Nucleus accumbens (tissue), 56 donors: ENCODE measurements around the gene CYP51A1.
"Not testable (repeated sequence)": the region's sequence is repeated elsewhere in the genome, so short reads cannot be mapped to it uniquely, and the experiment has no call there.

Experiments
- DNase-seq, 56 donors: peaks; one replicate each; lab custom pipeline; 2025; lab: John Stamatoyannopoulos, UW

The CYP51A1 gene

GRCh38 chr7:92134271-92135051, at the start of gene CYP51A1:
Gene CYP51A1, minus strand, starts transcription at chr7:92134477. Its CDS starts 113 bp downstream, at chr7:92134364.
- DNase-seq: peak; percentile 44 to 97 (median 90)

GRCh38 chr7:92178928-92179924, 44.9 kb upstream of the CYP51A1 start, which contains the start of gene LRRD1:
Gene LRRD1, minus strand, starts transcription at chr7:92179142. Its CDS starts 13,940 bp downstream, at chr7:92165202.
- DNase-seq: peak; percentile 12 to 92 (median 78)

GRCh38 chr7:92177362-92177761, 43.1 kb upstream of the CYP51A1 start:
- DNase-seq: no peak

- DNase-seq: not testable (repeated sequence)
Observed at GRCh38 chr7:92169529-92169928, 35.3 kb upstream of the CYP51A1 start.

GRCh38 chr7:92161271-92161670, 27.0 kb upstream of the CYP51A1 start:
- DNase-seq: no peak

- DNase-seq: no peak
Observed at GRCh38 chr7:92158660-92159575, 24.6 kb upstream of the CYP51A1 start.

- no peak for DNase-seq
Observed at GRCh38 chr7:92156990-92157389, 22.7 kb upstream of the CYP51A1 start.

- DNase-seq: no peak
Observed at GRCh38 chr7:92155108-92155739, 20.9 kb upstream of the CYP51A1 start.

GRCh38 chr7:92150450-92151017, 16.3 kb upstream of the CYP51A1 start:
- DNase-seq: no peak

GRCh38 chr7:92149736-92150239, 15.5 kb upstream of the CYP51A1 start:
- DNase-seq: no peak

GRCh38 chr7:92143192-92143880, 9.1 kb upstream of the CYP51A1 start:
- not testable (repeated sequence) for DNase-seq

- not testable (repeated sequence) for DNase-seq
Observed at GRCh38 chr7:92142791-92143190, 8.5 kb upstream of the CYP51A1 start.

GRCh38 chr7:92141161-92141560, 6.9 kb upstream of the CYP51A1 start:
- no peak for DNase-seq

- no peak for DNase-seq
Observed at GRCh38 chr7:92137557-92137956, 3.3 kb upstream of the CYP51A1 start.

GRCh38 chr7:92135052-92135889, 994 bp upstream of the CYP51A1 start:
- DNase-seq: peak in 25 of 56 donors; percentile 21 to 64 (median 48)

- peak in 51 of 56 donors; percentile 13 to 91 (median 63) for DNase-seq
Observed at GRCh38 chr7:92133737-92134270, 473 bp downstream of the CYP51A1 start.

- peak in 4 of 56 donors; percentile 23 to 44 (median 34) for DNase-seq
Observed at GRCh38 chr7:92133133-92133736, 1.0 kb downstream of the CYP51A1 start.
